Endothelial cell of umbilical vein (primary cell): ENCODE measurements around the gene ZNF281.

Source experiments
- CTCF ChIP-seq, 2 donors: IDR thresholded peaks; 1 replicate in 1 of 2; 2 replicates in 1 of 2; pipeline ENCODE4 v1.5.1; 2011; ENCODE audit warnings: low read length in 2 of 2, mild to moderate bottlenecking in 2 of 2, moderate library complexity in 2 of 2, control low read depth in 1 of 2, inconsistent platforms in 1 of 2, low read depth in 1 of 2; ENCODE audit not compliant: insufficient read depth in 1 of 2; ENCODE audit errors: extremely low read depth in 1 of 2
- MAX ChIP-seq: IDR thresholded peaks from 2 replicates; pipeline ENCODE4 v1.6.1; 2011; ENCODE audit not compliant: insufficient read depth, insufficient read length
- POLR2A ChIP-seq: IDR thresholded peaks from 2 replicates; pipeline ENCODE4 v1.6.1; 2012; ENCODE audit warnings: low read depth, mild to moderate bottlenecking, control low read depth, low read length

- TF ChIP-seq POLR2A (no peak), CTCF (IDR thresholded peaks at IDR 0.05; ENCODE audit: extremely low read depth in 1 of 2, insufficient read depth in 1 of 2, low read depth in 1 of 2, low read length in 2 of 2) (no peak), MAX (no peak)
Measured at GRCh38 chr1:200458780-200459179, 48.9 kb upstream of the ZNF281 start.
